HG02798 (cell line): ENCODE results near the gene EXOSC5.

Experiments used
- ATAC-seq: cut with Tn5 transposase; IDR thresholded peaks from one replicate; pipeline ENCODE4 v1.9.1; 2021; ENCODE audit warnings: mild to moderate bottlenecking; ENCODE audit not compliant: unreplicated experiment, poor library complexity

EXOSC5 gene

GRCh38 chr19:41426952-41427646 is 29.9 kb upstream of the EXOSC5 start, which contains the start of gene B3GNT8:
B3GNT8 (minus strand) TSS chr19:41427374; CDS start chr19:41426778, 596 bp downstream.
- no peak for ATAC-seq

- no peak for ATAC-seq
Observed at GRCh38 chr19:41426116-41426841, 29.1 kb upstream of the EXOSC5 start.

GRCh38 chr19:41425174-41426115 is 28.3 kb upstream of the EXOSC5 start:
- no peak for ATAC-seq

- ATAC-seq, result no peak
Observed at GRCh38 chr19:41424335-41425173, 27.4 kb upstream of the EXOSC5 start.

GRCh38 chr19:41422955-41423354 is 25.8 kb upstream of the EXOSC5 start:
- no peak for ATAC-seq

GRCh38 chr19:41422456-41422855 is 25.3 kb upstream of the EXOSC5 start:
- no peak for ATAC-seq

GRCh38 chr19:41421973-41422372 is 24.8 kb upstream of the EXOSC5 start:
- ATAC-seq, result no peak

GRCh38 chr19:41421314-41421713 is 24.2 kb upstream of the EXOSC5 start:
- no peak for ATAC-seq

- ATAC-seq, result no peak
Observed at GRCh38 chr19:41420101-41420880, 23.1 kb upstream of the EXOSC5 start.

- ATAC-seq, result no peak
Observed at GRCh38 chr19:41416194-41416674, 19.1 kb upstream of the EXOSC5 start.

GRCh38 chr19:41415154-41415571 is 18.0 kb upstream of the EXOSC5 start:
- ATAC-seq, result no peak

GRCh38 chr19:41414461-41414860 is 17.3 kb upstream of the EXOSC5 start:
- no peak for ATAC-seq

GRCh38 chr19:41413947-41414346 is 16.8 kb upstream of the EXOSC5 start:
- no peak for ATAC-seq

- ATAC-seq, result no peak
Observed at GRCh38 chr19:41412953-41413352, 15.8 kb upstream of the EXOSC5 start.

- no peak for ATAC-seq
Observed at GRCh38 chr19:41411968-41412265, 14.8 kb upstream of the EXOSC5 start.

- no peak for ATAC-seq
Observed at GRCh38 chr19:41411100-41411967, 14.2 kb upstream of the EXOSC5 start.

- no peak for ATAC-seq
Observed at GRCh38 chr19:41410336-41411054, 13.3 kb upstream of the EXOSC5 start.

GRCh38 chr19:41409288-41409687 is 12.1 kb upstream of the EXOSC5 start:
- no peak for ATAC-seq
